HepG2 (cell line): ENCODE data around the gene PRKACA. TPM values are rescaled to one million over a fixed set of nuclear protein-coding genes. Genes with fewer than 3 reads are reported as not detected.

Experiments used
- AGO1 ChIP-seq: fragments of 200-400 bp; formaldehyde crosslinking; IDR thresholded peaks from 2 replicates; pipeline ENCODE4 v1.6.1; 2017; ENCODE audit warnings: mild to moderate bottlenecking, low read depth, low read length, moderate library complexity; ENCODE audit not compliant: poor library complexity, severe bottlenecking
- CHD2 ChIP-seq: IDR thresholded peaks from 2 replicates; pipeline ENCODE4 v1.6.1; 2011; ENCODE audit warnings: low read depth, low read length, improper control_type of control experiment
- FOXA1 ChIP-seq, 2 experiments: fragments of 450-650 bp in 1 of 2; sonication (generic) in 1 of 2; formaldehyde crosslinking in 1 of 2; IDR thresholded peaks; 2 replicates each; pipeline versions ENCODE4 v1.4.0 to v1.6.1; 2016 to 2020; ENCODE audit warnings: missing genetic modification reagents in 1 of 2
- HDAC2 ChIP-seq: sonication (generic); formaldehyde crosslinking; IDR thresholded peaks from 2 replicates; pipeline ENCODE4 v1.4.0; 2020; ENCODE audit warnings: missing genetic modification reagents
- MAF1 ChIP-seq: sonication (generic); formaldehyde crosslinking; IDR thresholded peaks from 2 replicates; pipeline ENCODE4 v1.5.0; 2020; ENCODE audit warnings: missing genetic modification reagents, borderline replicate concordance
- MATR3 ChIP-seq: sonication (generic); formaldehyde crosslinking; IDR thresholded peaks from 2 replicates; pipeline ENCODE4 v1.4.0; 2020; ENCODE audit warnings: missing genetic modification reagents
- NR2F6 ChIP-seq, 2 experiments: IDR thresholded peaks; 2 replicates each; pipeline ENCODE4 v1.6.1; 2016; ENCODE audit warnings: antibody characterized with exemption in 1 of 2, mild to moderate bottlenecking in 1 of 2
- RFX5 ChIP-seq: IDR thresholded peaks from 2 replicates; pipeline ENCODE4 v1.6.1; 2011; ENCODE audit warnings: low read depth, low read length, improper control_type of control experiment
- RFXANK ChIP-seq: IDR thresholded peaks from 2 replicates; pipeline ENCODE4 v1.6.1; 2016
- SIN3A ChIP-seq: IDR thresholded peaks from 2 replicates; pipeline ENCODE4 v1.6.1; 2011; ENCODE audit warnings: low read depth, mild to moderate bottlenecking, control low read depth, low read length, borderline replicate concordance
- SRSF9 ChIP-seq: fragments of 200-400 bp; formaldehyde crosslinking; IDR thresholded peaks from 2 replicates; pipeline ENCODE4 v1.6.1; 2018; ENCODE audit warnings: borderline replicate concordance, mild to moderate bottlenecking, low read depth, low read length; ENCODE audit not compliant: insufficient read depth, poor library complexity, severe bottlenecking
- YY1 ChIP-seq: IDR thresholded peaks from 2 replicates; pipeline ENCODE4 v1.6.1; 2011; ENCODE audit warnings: low read length, low read depth, moderate library complexity, mild to moderate bottlenecking; ENCODE audit not compliant: insufficient read depth, insufficient replicate concordance
- ZBTB20 ChIP-seq: sonication (generic); formaldehyde crosslinking; IDR thresholded peaks from 2 replicates; pipeline ENCODE4 v1.8.1; 2023; ENCODE audit warnings: missing genetic modification reagents, low read depth, mild to moderate bottlenecking, borderline replicate concordance
- ZBTB7B ChIP-seq: sonication (generic); formaldehyde crosslinking; IDR thresholded peaks from 2 replicates; pipeline ENCODE4 v1.4.0; 2020; ENCODE audit warnings: missing genetic modification reagents
- ZFP36L1 ChIP-seq: sonication (generic); formaldehyde crosslinking; IDR thresholded peaks from 2 replicates; pipeline ENCODE4 v1.8.0; 2022; ENCODE audit warnings: mild to moderate bottlenecking, missing genetic modification reagents, moderate library complexity
- ZNF335 ChIP-seq: sonication (generic); formaldehyde crosslinking; IDR thresholded peaks from 2 replicates; pipeline ENCODE4 v1.4.0; 2020; ENCODE audit warnings: missing genetic modification reagents
- polyA plus RNA-seq, 8 experiments: library from polyadenylated mRNA; depleted of rRNA in 3 of 8; stranded (reverse) in 7 of 8; unstranded in 1 of 8; fragments of >200 nt; fragmentation: Illumina TruSeq in 4 of 8; extraction: Trizol in 4 of 8; gene quantifications; 2 replicates each; pipeline versions ENCODE4 v1.2.1 to v1.2.3, GENCODE V29; 2011 to 2016; ENCODE audit warnings: low read depth in 4 of 8, missing spikeins in 1 of 8, mixed read lengths in 1 of 8; ENCODE audit not compliant: insufficient read depth in 1 of 8
- total RNA-seq, 5 experiments: library from RNA; depleted of rRNA; stranded (reverse); fragments of >200 nt; fragmentation: Illumina TruSeq; extraction: Trizol; gene quantifications; 2 replicates each; pipeline ENCODE4 v1.2.3, GENCODE V29; 2016; ENCODE audit warnings: low read depth in 1 of 5
- TF ChIP-seq, protein P1 (sequence below): sonication (generic); formaldehyde crosslinking; IDR thresholded peaks from 2 replicates; pipeline ENCODE4 v1.4.0; 2020; ENCODE audit warnings: mild to moderate bottlenecking, missing genetic modification reagents
- TF ChIP-seq, protein P2 (sequence below): sonication (generic); formaldehyde crosslinking; IDR thresholded peaks from 2 replicates; pipeline ENCODE4 v1.4.0; 2020; ENCODE audit warnings: missing genetic modification reagents; ENCODE audit errors: not compliant biosample characterization
- TF ChIP-seq, protein P3 (sequence below): sonication (generic); formaldehyde crosslinking; IDR thresholded peaks from 2 replicates; pipeline ENCODE4 v1.4.0; 2020; ENCODE audit warnings: missing genetic modification reagents
- TF ChIP-seq, protein P4 (sequence below): sonication (generic); formaldehyde crosslinking; IDR thresholded peaks from 2 replicates; pipeline ENCODE4 v1.5.0; 2020; ENCODE audit warnings: missing genetic modification reagents, mild to moderate bottlenecking, borderline replicate concordance
- TF ChIP-seq, protein P5 (sequence below): fragments of 450-650 bp; IDR thresholded peaks from 2 replicates; pipeline ENCODE4 v1.6.1; 2017

PRKACA gene
- total and polyA plus RNA-seq, 2 of the 13 experiments (the other 11 are each of a cell fraction or from before 2014, with no cell fraction given), result 11.0 to 18.2 TPM

DNA sequence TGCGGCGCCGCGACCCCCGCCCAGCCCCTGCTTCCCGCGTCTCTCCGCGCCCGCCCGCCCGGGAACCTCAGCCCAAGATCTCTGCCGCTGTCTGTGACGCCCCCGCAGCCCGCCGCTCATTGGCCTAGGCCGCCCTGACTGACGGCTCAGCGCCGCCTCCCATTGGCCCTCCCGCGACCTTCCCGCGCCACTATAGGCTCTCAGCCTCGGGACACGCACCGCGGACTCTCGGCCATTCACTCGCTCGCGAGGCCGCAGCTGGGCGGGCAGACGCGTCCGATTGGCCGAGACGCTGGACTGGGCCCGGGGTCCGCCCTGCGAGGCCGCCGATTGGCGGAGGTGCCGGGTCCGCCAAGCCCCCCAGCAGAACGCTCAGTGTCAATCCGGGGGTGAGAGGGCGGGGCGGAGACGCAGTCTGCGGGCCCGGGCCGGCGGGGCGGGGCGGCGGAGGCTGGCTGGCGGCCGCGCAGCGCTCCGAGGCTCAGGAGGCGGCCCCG is at the start of gene PRKACA (continued):
- TF ChIP-seq RFX5, result peak; percentile 80
- TF ChIP-seq, protein P1, sequence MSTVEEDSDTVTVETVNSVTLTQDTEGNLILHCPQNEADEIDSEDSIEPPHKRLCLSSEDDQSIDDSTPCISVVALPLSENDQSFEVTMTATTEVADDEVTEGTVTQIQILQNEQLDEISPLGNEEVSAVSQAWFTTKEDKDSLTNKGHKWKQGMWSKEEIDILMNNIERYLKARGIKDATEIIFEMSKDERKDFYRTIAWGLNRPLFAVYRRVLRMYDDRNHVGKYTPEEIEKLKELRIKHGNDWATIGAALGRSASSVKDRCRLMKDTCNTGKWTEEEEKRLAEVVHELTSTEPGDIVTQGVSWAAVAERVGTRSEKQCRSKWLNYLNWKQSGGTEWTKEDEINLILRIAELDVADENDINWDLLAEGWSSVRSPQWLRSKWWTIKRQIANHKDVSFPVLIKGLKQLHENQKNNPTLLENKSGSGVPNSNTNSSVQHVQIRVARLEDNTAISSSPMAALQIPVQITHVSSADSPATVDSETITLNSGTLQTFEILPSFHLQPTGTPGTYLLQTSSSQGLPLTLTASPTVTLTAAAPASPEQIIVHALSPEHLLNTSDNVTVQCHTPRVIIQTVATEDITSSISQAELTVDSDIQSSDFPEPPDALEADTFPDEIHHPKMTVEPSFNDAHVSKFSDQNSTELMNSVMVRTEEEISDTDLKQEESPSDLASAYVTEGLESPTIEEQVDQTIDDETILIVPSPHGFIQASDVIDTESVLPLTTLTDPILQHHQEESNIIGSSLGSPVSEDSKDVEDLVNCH, result no peak
- TF ChIP-seq, protein P2, sequence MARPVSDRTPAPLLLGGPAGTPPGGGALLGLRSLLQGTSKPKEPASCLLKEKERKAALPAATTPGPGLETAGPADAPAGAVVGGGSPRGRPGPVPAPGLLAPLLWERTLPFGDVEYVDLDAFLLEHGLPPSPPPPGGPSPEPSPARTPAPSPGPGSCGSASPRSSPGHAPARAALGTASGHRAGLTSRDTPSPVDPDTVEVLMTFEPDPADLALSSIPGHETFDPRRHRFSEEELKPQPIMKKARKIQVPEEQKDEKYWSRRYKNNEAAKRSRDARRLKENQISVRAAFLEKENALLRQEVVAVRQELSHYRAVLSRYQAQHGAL, result no peak
- no peak for TF ChIP-seq ZBTB20 (CRISPR knock-in tag)
- no peak for TF ChIP-seq ZNF335 (CRISPR knock-in tag)
- TF ChIP-seq SRSF9, result no peak
- TF ChIP-seq, protein P3, sequence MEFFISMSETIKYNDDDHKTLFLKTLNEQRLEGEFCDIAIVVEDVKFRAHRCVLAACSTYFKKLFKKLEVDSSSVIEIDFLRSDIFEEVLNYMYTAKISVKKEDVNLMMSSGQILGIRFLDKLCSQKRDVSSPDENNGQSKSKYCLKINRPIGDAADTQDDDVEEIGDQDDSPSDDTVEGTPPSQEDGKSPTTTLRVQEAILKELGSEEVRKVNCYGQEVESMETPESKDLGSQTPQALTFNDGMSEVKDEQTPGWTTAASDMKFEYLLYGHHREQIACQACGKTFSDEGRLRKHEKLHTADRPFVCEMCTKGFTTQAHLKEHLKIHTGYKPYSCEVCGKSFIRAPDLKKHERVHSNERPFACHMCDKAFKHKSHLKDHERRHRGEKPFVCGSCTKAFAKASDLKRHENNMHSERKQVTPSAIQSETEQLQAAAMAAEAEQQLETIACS, result no peak
- TF ChIP-seq ZFP36L1, result no peak
- TF ChIP-seq, protein P4, sequence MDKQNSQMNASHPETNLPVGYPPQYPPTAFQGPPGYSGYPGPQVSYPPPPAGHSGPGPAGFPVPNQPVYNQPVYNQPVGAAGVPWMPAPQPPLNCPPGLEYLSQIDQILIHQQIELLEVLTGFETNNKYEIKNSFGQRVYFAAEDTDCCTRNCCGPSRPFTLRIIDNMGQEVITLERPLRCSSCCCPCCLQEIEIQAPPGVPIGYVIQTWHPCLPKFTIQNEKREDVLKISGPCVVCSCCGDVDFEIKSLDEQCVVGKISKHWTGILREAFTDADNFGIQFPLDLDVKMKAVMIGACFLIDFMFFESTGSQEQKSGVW (CRISPR knock-in tag), result no peak
- TF ChIP-seq YY1, result peak; percentile 18
- TF ChIP-seq, protein P5, sequence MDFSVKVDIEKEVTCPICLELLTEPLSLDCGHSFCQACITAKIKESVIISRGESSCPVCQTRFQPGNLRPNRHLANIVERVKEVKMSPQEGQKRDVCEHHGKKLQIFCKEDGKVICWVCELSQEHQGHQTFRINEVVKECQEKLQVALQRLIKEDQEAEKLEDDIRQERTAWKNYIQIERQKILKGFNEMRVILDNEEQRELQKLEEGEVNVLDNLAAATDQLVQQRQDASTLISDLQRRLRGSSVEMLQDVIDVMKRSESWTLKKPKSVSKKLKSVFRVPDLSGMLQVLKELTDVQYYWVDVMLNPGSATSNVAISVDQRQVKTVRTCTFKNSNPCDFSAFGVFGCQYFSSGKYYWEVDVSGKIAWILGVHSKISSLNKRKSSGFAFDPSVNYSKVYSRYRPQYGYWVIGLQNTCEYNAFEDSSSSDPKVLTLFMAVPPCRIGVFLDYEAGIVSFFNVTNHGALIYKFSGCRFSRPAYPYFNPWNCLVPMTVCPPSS, result no peak
- no peak for TF ChIP-seq FOXA1 (IDR thresholded peaks at IDR 0.05)
- 0 out of 2 replicates have a peak, but pooled peaks have one; percentile 5 for TF ChIP-seq FOXA1 (CRISPR knock-in tag; IDR thresholded peaks at IDR 0.05)
- TF ChIP-seq CHD2, result peak; percentile 88
- TF ChIP-seq RFXANK, result peak; percentile 75; the same call in 1 of the 2 replicates
- TF ChIP-seq MATR3 (CRISPR knock-in tag), result no peak
- no peak for TF ChIP-seq SIN3A
- no peak for TF ChIP-seq MAF1 (CRISPR knock-in tag)
- peak; percentile 53; the same call in 1 of the 2 replicates for TF ChIP-seq ZBTB7B (CRISPR knock-in tag)
- no peak for TF ChIP-seq HDAC2 (CRISPR knock-in tag)
- TF ChIP-seq NR2F6 (IDR thresholded peaks at IDR 0.05), result no peak
- TF ChIP-seq NR2F6 (CRISPR knock-in tag; IDR thresholded peaks at IDR 0.05), result 0 out of 2 replicates have a peak, but pooled peaks have one; percentile 7
- TF ChIP-seq AGO1, result peak; percentile 7
